SK-N-SH (cell line): ENCODE results near the gene MUC13. TPM values are rescaled to one million over a fixed set of nuclear protein-coding genes. Genes with fewer than 3 reads are reported as not detected.

Experiments used
- GATA2 ChIP-seq: sonication (generic); formaldehyde crosslinking; IDR thresholded peaks from 2 replicates; pipeline ENCODE4 v1.5.0; 2020; ENCODE audit warnings: mild to moderate bottlenecking, missing genetic modification reagents
- NFIC ChIP-seq: IDR thresholded peaks from 2 replicates; pipeline ENCODE4 v1.4.0; 2012; ENCODE audit warnings: borderline replicate concordance
- SIN3A ChIP-seq: IDR thresholded peaks from 2 replicates; pipeline ENCODE4 v1.6.1; 2012; ENCODE audit warnings: low read depth, mild to moderate bottlenecking, low read length, moderate library complexity, borderline replicate concordance
- SMC3 ChIP-seq: IDR thresholded peaks from 2 replicates; pipeline ENCODE4 v1.6.1; 2012; ENCODE audit warnings: low read depth, low read length, improper control_type of control experiment
- polyA plus RNA-seq, 3 experiments: library from polyadenylated mRNA; depleted of rRNA; stranded (reverse); fragments of >200 nt; gene quantifications; 2 replicates each; pipeline ENCODE4 v1.2.3, GENCODE V29; 2012

MUC13 gene
- polyA plus RNA-seq, 1 of the 3 experiments (the other 2 are of a cell fraction), result not detected

GRCh38 chr3:124856677-124857076, 77.9 kb downstream of the MUC13 start (continued):
- TF ChIP-seq SIN3A (no peak), NFIC (no peak), GATA2 (CRISPR knock-in tag) (no peak), SMC3 (no peak)

Other genes with a start within 250 kb of the MUC13 start
- 25.1 and 32.0 TPM in 2 replicates for gene UMPS, start 204.3 kb downstream of the MUC13 start, polyA plus RNA-seq (2012; rRNA removed)
- gene ITGB5, start 47.4 kb downstream of the MUC13 start, polyA plus RNA-seq (2012; rRNA removed), result 328 and 481 TPM in 2 replicates
- 27.7 and 29.1 TPM in 2 replicates for gene HEG1, start 121.2 kb upstream of the MUC13 start, polyA plus RNA-seq (2012; rRNA removed)